NCI-H146 treated with DMSO at 0.1 percent for 48 hours (cell line): Measurements from ENCODE around the gene FAM228B.
"Not testable (repeated sequence)": the region's sequence is repeated elsewhere in the genome, so short reads cannot be mapped to it uniquely, and the experiment has no call there.

Experiments
- DNase-seq: peaks from one replicate; lab custom pipeline; 2025; ENCODE audit not compliant: unreplicated experiment; lab: John Stamatoyannopoulos, UW

FAM228B gene

GRCh38 chr2:24153478-24153877 lies 30.2 kb downstream of the FAM228B start:
- DNase-seq: no peak

GRCh38 chr2:24158131-24158530 lies 34.9 kb downstream of the FAM228B start:
- DNase-seq: peak; percentile 80

- no peak for DNase-seq
These were observed 36.4 kb downstream of the FAM228B start for GRCh38 chr2:24159708-24160107.

GRCh38 chr2:24160761-24161160 lies 37.5 kb downstream of the FAM228B start:
- DNase-seq: no peak

- DNase-seq: no peak
These were observed 39.2 kb downstream of the FAM228B start for GRCh38 chr2:24162494-24162893.

- DNase-seq: no peak
These were observed 39.9 kb downstream of the FAM228B start for GRCh38 chr2:24163186-24163585.

- DNase-seq: no peak
These were observed 40.3 kb downstream of the FAM228B start for GRCh38 chr2:24163601-24164000.

GRCh38 chr2:24164416-24164973 lies 41.2 kb downstream of the FAM228B start:
- DNase-seq: peak; percentile 9

- DNase-seq: no peak
These were observed 45.8 kb downstream of the FAM228B start for GRCh38 chr2:24169023-24169422.

- DNase-seq: no peak
These were observed 51.6 kb downstream of the FAM228B start, which contains the start of gene FAM228A for GRCh38 chr2:24174851-24175277. FAM228A (plus strand) TSS chr2:24175053; CDS start chr2:24175481, 428 bp downstream.

- DNase-seq: no peak
These were observed 52.4 kb downstream of the FAM228B start for GRCh38 chr2:24175631-24176187.

- no peak for DNase-seq
These were observed 53.1 kb downstream of the FAM228B start for GRCh38 chr2:24176326-24176725.

- no peak for DNase-seq
These were observed 56.4 kb downstream of the FAM228B start for GRCh38 chr2:24179683-24180082.

GRCh38 chr2:24181849-24182248 lies 58.6 kb downstream of the FAM228B start:
- DNase-seq: no peak

GRCh38 chr2:24182507-24182906 lies 59.2 kb downstream of the FAM228B start:
- DNase-seq: no peak

- no peak for DNase-seq
These were observed 60.2 kb downstream of the FAM228B start for GRCh38 chr2:24183366-24184069.

- no peak for DNase-seq
These were observed 66.3 kb downstream of the FAM228B start for GRCh38 chr2:24189551-24189950.

- no peak for DNase-seq
These were observed 67.2 kb downstream of the FAM228B start for GRCh38 chr2:24190503-24190902.

GRCh38 chr2:24191156-24191555 lies 67.9 kb downstream of the FAM228B start:
- DNase-seq: no peak

GRCh38 chr2:24191848-24192247 lies 68.6 kb downstream of the FAM228B start:
- no peak for DNase-seq

- not testable (repeated sequence) for DNase-seq
These were observed 73.9 kb downstream of the FAM228B start for GRCh38 chr2:24197213-24197612.

- DNase-seq: no peak
These were observed 76.8 kb downstream of the FAM228B start for GRCh38 chr2:24199968-24200590.
